Renal pelvis (tissue), 12 donors: Measurements from ENCODE around the gene LRRC74A. TPM values are rescaled to one million over a fixed set of nuclear protein-coding genes. Genes with fewer than 3 reads are reported as not detected.

ENCODE experiments used
- DNase-seq: peaks from one replicate; pipeline ENCODE4 v3.0.0-alpha.2; 2013
- long read RNA-seq, 16 experiments: transcript quantifications; one replicate each; lab custom pipeline, GENCODE V29; 2026
- polyA plus RNA-seq, 3 donors: library from polyadenylated mRNA; unstranded; fragments of 120-200 nt; gene quantifications; one replicate each; pipeline ENCODE4 v1.2.1, GENCODE V29; 2013; ENCODE audit not compliant: insufficient read length in 3 of 3

The LRRC74A gene
- polyA plus RNA-seq = not detected
- long read RNA-seq, donor 1 = 0 reads
- long read RNA-seq, donor 2 = 0 reads
- long read RNA-seq, donor 3 = 0 reads
- long read RNA-seq, donor 4 = 0 reads
- long read RNA-seq, donor 5 = 0 reads
- long read RNA-seq, donor 6 = 0 reads
- long read RNA-seq, donor 7 = 0 reads
- long read RNA-seq, donor 8 = 0 reads
- long read RNA-seq, donor 9 = 0 reads
- long read RNA-seq, donor 10 = 0 reads
- long read RNA-seq, donor 11 = 0 reads
- long read RNA-seq, donor 12 = 0 reads
- long read RNA-seq, donor 13 = 0 reads
- long read RNA-seq, donor 14 = 0 reads
- long read RNA-seq, donor 15 = 0 reads
- long read RNA-seq, donor 16 = 0 reads

DNA sequence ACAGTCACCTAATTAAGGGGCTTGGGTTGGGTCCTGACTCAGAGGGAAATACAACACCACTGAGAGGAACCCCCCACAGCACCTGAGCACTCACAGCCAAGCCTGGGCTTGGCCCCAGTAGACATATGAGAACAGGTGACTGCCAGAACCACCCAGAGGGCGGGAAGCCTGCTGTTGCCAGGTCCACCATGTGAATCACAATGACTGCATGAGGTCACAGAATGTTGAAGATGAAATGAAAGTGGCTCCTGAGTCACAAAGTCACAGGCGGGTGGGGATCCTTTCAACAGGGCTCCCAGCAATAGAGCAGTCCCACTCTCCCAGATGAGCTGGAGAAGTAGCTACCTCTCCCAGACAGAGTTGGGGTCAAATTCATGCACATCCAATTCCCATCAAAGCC is at the start of gene LRRC74A:
TSS of gene LRRC74A (plus strand) at position 287 of the 400 bp plus-strand sequence. CDS start 290 bp downstream, outside the sequence.
- DNase-seq = no peak

DNA sequence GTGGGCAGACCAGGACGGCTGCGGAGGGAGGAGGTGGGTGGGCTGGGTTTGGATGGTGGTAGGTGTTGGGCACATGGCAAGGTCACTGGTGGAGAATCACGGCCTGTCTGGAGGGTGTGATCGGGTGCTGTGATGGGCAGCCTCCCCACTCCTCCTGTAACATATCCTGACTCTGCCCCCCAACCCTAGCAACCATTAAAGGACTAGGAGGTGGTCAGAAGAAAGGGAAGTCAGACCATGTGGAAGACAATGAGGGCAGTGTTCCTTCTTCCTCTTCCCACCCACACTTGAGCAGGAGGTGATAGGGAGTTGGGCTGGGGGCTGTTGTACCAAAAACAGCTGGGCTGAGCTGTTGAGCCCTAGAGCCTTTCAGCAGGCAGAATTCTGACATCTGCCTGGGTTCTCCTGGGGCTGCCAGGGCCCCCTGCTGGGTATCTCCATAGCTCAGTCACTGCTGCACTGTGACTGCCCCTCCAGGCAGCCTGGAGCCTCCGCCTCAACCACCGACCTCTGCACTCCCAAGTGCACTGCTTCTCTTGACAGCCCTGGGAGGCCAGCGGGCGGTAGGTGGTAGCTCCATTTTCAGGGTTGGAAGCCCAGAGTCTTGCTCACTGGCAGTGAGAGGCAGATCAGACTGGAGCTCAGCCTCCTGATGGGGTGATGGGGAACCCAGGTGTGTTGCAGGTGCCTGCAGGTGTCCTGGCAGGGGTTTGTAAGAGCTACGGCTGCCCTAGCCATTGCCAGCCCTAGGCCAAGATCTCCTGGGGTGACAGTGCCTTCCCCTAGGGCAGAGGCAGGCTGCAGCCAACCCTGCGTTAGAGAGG is 49.6 kb upstream of the LRRC74A start:
- no peak for DNase-seq

DNA sequence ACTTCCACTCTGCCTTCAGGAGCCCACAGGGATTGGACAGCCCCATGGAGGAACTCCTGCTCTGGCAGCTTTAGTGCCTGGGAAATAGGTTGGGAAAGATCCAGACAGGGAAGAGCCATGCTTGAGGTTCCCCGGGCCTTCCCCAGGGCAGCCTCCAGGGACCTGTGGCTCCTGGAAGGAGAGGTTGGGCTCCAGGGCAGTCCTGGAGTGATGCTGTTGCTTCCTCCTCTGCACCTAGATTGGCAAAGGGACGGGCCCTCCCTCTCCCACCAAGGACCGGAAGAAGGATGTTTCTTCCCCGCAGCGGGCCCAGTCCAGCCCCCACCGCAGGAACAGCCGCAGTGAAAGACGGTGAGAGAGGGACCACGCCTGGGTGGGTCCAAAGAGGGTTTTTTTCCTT is 48.5 kb upstream of the LRRC74A start:
- no peak for DNase-seq

DNA sequence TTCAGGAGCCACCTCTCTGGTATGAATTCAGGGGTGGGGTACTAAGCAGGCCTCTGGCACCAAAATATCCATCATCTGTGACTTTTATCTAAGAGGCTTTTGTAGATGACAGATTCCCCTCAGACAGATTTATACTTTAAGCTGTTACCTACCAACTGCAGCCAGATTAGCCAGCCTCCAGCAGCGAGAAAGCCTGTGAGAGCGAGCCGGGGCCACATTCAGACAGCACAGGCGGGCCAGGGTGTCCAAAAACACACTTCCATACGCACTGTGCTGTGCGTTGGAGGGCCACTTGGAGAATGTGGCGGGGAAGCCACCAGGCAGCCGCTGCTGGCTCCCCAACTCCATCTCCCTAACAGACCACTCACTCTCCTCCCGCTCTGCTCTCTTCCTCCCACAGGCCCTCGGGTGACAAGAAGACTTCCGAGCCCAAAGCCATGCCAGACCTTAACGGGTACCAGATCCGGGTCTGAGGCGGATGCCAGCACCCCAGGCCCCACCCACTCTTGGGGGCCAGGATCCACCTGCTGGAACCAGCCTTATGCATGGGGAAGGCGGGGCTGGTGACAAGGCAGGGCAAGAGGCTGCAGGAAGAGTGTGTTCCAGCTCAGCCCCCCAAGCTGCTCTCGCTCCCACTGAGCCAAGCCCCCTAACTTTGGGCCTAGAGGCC is 47.5 kb upstream of the LRRC74A start:
- DNase-seq = no peak

DNA sequence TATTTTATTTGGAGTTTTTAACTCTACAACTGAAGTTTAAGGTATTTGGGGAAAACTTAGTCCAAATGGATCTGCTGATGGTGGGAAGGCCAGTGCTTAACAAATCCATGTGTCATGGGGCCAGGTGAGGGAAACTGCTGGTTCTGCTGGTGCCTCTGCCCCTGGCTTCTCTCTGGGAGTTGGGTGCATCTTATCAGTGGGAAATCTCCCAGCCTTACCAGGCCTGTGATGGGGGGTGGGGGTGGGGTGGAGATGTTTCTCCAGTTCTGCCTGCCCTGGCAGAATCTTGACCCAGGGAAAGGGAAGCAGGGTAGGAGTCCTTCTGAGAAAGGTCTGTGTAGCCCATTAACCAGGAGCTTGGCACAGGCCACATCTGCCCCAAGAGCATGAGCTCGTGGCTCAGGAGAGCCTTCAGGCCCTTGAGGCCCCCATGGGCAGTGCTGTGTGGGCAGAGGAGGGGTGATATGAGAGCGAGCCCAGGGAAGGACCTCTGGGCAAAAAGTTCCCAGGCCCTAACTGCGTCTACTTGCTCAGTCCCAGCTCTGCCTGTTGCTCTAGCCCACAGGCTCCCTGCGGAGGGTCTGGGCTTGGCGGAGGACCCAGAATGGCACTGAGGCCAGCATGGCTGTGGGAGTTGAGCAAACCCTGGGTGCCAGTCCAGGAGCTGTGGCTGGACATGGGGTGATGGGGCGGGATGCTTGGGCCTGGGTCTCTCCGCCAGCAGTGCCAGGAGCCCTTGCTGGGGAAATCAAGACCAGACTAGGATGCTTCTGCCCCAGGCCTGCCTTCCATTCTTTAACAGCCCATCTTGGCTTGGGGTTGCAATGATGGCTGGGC is 46.8 kb upstream of the LRRC74A start:
- no peak for DNase-seq

DNA sequence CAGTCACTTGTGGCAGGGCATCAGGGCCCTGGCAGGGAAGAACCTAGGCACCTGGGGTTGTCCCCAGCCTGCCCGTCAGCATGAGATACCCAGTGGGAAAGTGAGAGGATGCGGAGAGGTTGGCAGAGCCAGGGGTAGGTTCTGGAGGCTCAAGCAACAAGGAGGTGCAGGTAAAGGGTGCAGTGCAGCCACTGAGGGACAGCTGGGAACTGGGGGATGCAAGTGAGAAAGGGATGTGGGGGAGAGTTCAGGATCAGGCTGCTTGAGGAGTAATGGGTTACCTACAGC is 46.2 kb upstream of the LRRC74A start:
- DNase-seq = no peak

DNA sequence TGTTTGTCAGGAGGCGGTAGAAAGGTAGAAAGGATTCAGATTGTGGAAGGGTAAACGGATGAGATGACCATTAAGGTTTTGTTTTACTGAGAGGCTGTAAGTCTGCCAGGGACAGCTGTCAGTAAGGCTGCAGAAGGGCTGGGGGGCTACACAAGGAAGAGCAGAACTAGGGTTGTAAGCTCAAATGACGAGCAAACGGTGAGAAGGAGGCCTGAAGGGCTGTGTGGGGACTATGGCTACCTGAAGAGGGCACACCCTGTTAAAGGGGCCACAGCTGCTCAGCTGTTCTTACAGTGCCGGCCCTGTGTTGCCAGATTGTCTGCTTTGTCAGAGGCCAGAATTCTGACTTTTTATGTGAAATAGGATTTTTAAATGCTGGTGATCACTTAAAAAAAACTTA is 45.8 kb upstream of the LRRC74A start:
- DNase-seq = no peak

DNA sequence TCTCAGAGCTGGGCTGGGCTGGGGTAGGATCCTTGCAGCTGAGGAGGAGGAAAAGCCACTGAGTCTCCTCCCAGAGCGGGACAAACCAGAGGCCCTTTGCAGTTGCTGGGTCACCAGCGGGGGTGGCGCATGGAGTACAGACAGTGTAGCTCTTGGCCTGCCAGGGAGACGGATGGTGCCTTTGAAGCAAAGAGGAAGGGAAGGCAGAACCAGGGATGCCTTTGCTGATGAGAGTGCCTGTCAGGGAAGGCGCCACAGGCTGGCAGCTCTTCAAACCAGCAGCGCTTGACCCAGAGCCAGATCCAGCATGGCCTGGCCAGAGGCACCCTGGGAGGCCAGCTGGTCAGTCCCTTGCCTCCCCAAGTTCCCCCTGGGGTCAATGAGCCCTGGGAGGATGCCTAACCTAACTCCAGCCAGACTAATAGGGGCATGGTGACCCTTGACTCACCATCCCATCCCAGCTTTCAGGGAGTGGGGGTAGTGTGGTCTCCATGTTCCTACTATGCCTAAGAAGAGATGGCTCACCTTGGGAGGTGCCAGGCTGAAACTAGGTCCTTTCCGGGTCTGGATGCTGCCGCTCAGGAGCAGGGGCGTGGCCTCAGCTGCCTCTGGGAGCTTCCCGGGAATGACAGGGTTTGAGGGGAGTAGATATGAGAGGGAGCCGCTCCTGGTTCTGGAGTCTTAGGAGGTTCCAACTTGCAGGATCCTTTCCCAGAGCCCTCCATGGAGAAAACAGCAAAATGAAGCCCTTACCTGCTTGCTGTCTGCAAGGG is 45.1 kb upstream of the LRRC74A start:
- DNase-seq = no peak

DNA sequence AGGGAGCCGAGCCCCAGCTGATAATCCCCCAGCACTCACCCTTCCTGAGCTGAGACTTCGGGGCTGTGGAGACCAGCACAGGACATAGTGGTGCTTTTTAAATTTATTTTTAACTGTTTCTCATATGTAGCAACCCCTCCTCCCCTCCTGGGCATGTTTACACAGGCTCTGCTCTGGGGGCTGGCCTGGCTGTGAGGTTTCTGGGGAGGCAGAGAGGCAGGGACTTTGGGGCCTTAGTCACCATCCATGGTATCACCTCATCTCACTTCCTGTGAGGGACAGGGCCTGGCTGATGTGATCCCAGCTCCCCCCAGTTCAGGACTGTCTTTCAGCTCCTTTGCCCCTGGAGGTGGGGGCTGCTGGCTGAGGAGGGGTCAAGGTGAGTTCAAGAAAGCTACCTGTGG is 44.6 kb upstream of the LRRC74A start:
- DNase-seq = no peak

DNA sequence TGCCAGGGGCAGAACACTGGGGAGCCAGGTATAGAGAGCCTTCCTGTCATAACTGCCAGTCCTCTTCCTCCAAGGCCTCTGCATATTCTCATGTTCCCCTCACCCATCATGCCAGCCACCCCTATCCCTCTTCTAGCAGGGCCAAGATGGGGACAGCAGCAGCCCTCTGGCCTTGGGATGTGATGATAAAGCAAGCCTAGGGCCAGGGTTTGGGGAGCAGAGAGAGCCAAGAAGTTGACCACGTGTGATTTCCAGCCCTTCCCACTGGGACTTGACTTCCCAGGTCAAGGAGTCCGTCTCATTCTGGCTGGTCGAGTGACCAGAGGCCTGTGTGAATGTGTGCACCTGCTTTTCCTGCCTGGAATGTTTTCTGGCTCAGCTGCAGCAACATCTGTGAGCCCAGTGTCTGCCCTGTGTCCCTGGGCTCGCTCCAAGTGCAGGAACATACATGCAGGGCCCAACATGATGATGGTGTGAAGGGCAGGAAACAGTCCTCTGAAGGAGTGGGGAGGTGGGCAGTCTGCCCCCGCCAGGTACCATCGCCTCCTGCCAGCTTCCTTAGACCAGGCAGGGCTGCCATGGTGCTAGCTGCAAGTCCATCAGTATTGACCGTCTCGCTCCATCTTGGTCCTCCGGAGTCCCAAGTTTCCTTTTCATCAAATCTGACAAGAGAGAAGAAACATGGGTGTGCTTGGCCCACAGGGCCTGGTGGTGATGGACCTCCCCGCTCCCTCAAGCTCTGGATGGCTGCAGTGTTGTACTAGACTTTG is 43.9 kb upstream of the LRRC74A start:
- DNase-seq = no peak

DNA sequence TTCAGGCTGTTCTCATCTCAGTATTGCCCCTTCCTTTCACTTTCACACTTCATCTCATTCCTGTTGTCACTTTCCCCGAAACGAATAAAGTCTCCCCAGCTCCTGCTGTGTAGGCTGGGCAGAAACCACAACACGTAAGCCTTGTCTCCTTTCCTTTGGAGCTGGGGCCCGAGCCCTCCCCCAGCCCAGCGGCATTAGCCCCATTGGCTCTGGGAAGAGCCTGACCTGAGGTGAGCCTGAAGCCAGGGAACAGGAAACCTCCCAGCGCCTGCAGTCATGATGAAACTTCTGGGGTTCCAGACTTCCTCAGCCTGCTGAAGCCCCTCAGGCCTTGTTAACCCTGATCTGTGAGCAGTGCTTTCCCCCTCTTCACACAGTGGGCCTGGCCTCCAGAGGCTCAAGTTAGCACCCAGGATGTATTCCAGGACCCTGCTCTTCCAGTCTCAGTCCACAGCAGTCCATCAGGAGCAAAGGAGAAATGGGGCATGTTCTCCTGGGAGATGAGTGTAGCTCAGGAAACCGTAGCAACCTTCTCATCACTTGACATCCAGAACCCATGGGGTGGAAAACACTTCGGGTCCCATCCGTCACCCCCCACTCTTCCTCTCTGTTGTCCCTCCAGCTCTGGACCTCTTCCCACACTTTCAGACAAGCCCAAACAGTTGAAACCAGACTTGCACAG is 43.2 kb upstream of the LRRC74A start:
- DNase-seq = no peak

DNA sequence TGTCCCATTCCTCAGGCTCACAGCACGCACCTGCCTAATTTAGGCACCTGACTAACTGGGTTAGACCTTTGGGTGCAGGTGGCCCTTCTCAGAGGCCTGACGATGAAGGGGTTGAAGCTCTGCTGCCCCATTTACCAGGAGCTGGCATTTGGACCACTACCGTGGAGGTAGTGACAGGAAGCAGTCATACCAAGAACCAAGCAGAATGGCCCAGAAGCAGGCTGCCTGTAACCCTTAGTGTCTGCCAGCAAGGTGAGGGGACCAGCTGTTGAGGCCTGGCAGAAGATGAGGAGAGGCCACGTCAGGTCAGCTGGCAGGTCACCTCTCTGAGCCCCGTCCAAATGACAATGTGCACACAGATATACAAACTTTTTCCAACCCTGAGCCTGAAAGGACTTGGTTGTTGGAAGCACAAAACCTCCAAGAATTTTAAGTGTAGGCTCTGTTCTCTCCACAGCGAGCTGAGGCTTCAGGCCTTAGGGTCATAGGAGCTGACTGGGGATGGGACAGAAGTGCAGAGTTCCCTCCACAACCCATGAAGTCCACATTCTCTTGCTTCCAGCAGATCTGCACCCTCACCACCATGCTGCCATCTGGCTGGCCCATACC is 41.8 kb upstream of the LRRC74A start:
- no peak for DNase-seq

DNA sequence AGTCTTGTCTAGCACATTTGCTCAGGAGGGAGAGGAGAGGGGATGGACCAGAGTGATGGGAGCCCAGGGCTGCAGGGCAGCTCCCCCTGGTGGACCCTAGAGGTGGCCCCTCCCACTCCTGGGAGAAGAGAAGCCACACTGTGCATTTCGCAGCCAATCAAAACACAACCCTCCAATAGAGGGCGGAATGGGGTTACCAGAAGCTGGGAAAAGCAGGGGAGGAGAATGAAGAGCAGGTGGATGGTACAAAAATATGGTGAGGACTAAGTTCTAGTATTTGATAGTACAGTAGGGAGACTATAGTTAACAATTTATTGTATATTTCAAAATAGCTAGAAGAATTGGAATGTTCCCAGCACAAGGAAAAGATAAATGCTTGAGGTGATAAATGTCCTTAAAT is 41.3 kb upstream of the LRRC74A start:
- DNase-seq = peak; percentile 78

DNA sequence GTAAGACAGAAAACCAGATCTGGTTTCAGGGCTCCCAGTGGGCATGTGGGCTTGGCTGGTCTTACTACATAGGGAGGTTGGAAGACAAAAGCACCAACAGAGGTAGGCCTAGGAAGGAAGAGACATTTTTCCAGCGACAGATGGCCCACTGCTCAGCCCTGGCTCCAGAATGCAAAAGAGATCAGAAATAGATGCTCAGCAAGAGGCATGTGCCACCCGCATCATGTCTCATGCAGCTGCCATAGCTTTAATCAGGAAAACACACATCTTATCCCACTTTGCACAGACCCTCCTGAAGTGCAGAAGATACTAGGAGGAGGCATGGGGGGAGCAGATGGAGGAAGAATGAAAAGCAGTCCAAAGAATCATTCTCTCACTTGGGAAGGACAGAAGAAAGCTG is 39.6 kb upstream of the LRRC74A start:
- DNase-seq = no peak

DNA sequence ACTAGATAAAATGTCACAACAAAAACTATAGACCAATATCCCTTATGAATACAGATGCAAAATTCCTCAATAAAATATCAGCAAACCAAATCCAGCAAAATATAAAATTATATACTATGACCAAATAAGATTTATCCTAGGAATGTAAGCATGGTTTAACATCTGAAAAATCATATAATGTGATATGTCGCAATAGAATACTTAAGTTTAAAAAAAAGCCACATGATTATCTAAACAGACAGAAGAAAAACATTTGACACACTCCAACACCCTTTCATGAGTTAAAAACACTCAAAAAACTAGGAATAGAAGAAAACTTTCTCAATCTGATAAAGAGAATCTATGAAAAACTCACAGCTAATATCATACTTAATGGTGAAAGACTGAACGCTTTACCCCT is 33.8 kb upstream of the LRRC74A start:
- DNase-seq = no peak

DNA sequence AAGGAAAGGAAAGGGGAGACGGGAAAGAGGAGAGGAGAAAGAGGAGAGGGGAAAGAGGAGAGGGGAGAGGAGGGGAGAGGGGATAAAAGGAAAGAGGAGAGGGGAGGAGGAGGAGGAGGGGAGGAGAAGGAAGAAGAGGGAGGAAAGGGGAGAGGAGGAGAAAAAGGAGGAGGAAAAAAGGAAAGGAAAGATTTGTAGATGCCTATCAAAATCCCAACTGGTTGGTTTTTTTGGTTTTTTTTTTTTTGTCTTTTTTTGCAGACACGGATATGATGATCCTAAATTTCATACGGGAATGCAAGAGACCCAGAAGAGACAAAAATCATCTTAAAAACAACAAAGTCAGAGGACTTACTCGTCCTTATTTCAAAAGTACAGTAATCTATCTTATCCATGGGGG is 32.9 kb upstream of the LRRC74A start:
- DNase-seq = no peak

DNA sequence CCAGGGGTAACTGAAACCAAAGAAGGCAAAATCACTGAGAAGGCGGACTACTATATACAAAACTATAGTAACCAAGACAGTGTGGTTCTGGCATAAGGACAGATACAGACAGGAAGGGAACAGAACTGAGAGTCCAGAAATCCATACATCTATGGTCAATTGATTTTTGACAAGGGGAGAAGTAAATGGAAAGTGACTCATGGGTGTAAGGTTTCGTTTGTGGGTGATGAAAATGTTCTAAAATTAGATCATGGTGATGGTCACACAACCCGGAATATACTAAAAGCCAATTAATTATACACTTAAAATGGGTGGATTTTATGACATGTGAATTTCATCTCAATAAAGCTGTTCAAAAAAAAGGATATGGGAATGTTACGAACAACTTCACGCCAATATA is 32.3 kb upstream of the LRRC74A start:
- no peak for DNase-seq

DNA sequence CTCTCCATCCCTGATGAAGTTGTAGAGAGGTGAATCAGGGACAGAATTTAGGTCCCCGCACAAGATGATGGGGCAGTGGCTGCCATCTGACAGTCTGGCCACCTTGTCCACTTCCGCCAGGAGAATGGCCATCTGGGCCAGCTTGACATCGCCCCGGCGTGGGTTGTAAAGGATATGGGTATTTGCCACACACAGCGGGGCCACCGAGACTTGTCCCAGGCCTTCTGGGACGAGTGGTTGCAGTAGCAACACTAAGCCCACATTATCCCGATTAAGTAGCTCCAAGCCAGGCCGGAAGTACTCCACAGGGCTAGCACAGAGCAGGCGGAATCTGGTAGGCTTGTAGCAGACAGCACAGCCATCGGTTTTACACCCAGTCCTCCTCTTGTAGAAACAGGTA is 19.8 kb upstream of the LRRC74A start:
- no peak for DNase-seq

DNA sequence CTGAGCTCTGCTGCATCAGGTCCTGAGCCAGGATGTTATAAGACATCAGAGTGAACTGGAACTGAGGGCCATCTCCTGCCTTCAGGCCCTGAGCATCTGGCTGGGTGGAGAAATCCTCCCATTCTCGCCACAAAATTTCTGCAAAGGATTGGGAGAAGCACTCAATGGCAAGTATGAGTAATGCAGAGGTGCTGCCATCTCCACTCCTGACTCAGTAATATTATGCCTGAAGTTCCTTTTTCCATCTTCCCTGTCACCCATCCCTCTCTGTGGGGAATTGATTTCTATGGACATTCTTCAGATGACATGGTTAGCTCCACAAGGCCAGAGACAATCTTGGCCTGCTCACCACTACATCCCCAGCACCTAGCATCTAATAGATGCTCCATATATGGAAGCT is 18.2 kb upstream of the LRRC74A start:
- DNase-seq = no peak

DNA sequence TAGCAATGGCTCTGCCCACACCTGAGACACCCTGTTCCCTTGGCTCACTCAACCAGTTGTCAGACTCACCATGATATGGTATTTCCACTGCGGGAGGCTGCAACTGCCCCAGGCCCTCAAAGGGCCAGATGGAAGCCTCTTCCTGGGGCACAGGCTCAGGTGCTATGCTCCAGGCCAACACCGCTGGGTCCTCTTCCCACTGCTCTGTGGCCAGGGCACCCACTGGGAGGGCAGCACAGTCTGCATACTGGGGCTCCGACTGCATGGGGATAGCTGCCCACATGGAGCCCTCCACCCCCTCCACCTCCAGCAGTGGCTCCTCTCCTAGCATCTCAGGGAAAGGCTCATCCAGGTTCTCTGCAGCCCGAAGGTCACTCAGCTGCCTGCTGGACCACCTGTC is 17.2 kb upstream of the LRRC74A start:
- no peak for DNase-seq
